Esophagus muscularis mucosa (tissue), 4 donors: ENCODE data around the gene CCNB3.

Experiments used
- EP300 ChIP-seq: sonication (generic); formaldehyde crosslinking; IDR thresholded peaks from one replicate; pipeline ENCODE4 v1.6.1; 2017; ENCODE audit warnings: antibody characterized with exemption
- POLR2A ChIP-seq: fragments of 450-650 bp; IDR thresholded peaks from one replicate; pipeline ENCODE4 v1.6.1; 2017; ENCODE audit warnings: antibody characterized with exemption, moderate library complexity, mild to moderate bottlenecking, low read depth
- TF ChIP-seq, protein P1 (sequence below), 3 experiments: fragments of 200-600 bp in 2 of 3; fragments of 450-650 bp in 1 of 3; sonication (generic) in 2 of 3; IDR thresholded peaks; one replicate each; pipeline ENCODE4 v1.5.1; 2017 to 2019; ENCODE audit warnings: antibody characterized with exemption in 3 of 3, mild to moderate bottlenecking in 2 of 3, moderate library complexity in 1 of 3

- TF ChIP-seq, protein P1, sequence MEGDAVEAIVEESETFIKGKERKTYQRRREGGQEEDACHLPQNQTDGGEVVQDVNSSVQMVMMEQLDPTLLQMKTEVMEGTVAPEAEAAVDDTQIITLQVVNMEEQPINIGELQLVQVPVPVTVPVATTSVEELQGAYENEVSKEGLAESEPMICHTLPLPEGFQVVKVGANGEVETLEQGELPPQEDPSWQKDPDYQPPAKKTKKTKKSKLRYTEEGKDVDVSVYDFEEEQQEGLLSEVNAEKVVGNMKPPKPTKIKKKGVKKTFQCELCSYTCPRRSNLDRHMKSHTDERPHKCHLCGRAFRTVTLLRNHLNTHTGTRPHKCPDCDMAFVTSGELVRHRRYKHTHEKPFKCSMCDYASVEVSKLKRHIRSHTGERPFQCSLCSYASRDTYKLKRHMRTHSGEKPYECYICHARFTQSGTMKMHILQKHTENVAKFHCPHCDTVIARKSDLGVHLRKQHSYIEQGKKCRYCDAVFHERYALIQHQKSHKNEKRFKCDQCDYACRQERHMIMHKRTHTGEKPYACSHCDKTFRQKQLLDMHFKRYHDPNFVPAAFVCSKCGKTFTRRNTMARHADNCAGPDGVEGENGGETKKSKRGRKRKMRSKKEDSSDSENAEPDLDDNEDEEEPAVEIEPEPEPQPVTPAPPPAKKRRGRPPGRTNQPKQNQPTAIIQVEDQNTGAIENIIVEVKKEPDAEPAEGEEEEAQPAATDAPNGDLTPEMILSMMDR (IDR thresholded peaks at IDR 0.05): no peak
- TF ChIP-seq EP300: no peak
- no peak for TF ChIP-seq POLR2A
These were observed 6.2 kb upstream of the CCNB3 start for GRCh38 chrX:50198348-50198747.
